Measurements from ENCODE around the gene SFMBT2. TPM values are rescaled to one million over a fixed set of nuclear protein-coding genes. Genes with fewer than 3 reads are reported as not detected.

The SFMBT2 gene
- total RNA-seq, 1 donor from 2014 or later: 17.8 TPM

GRCh38 chr10:7296648-7297047 lies 114.2 kb downstream of the SFMBT2 start:
- no peak for DNase-seq

- DNase-seq: no peak
Measured at GRCh38 chr10:7296076-7296475, 114.8 kb downstream of the SFMBT2 start.

DNA sequence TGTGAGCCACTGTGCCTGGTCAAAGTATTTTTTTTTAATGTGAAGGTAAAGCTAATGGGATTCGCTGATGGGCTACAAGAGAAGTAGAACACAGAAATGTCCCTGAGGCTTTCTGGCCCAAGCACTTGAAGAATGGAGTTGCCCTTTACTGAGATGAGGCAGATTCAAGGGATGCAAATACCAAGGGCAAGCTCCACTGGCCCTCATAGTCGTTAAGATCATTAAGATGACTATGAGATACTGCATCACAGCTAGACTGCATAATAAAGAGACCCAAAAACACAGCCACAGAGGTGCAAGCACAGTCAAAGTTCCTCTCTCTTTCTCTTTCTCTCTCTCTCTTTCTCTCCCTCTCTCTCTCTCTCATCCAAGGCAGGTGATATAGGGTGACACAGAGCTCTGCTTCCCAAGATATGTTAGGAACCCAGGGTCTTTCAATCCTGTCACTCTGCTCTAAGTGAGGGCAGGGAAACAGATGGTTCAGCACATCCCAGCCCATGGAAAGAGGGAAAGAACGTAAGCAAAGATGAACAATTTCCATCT lies 117.4 kb downstream of the SFMBT2 start:
- DNase-seq: no peak

GRCh38 chr10:7291487-7292270 lies 119.2 kb downstream of the SFMBT2 start:
- DNase-seq: no peak

DNA sequence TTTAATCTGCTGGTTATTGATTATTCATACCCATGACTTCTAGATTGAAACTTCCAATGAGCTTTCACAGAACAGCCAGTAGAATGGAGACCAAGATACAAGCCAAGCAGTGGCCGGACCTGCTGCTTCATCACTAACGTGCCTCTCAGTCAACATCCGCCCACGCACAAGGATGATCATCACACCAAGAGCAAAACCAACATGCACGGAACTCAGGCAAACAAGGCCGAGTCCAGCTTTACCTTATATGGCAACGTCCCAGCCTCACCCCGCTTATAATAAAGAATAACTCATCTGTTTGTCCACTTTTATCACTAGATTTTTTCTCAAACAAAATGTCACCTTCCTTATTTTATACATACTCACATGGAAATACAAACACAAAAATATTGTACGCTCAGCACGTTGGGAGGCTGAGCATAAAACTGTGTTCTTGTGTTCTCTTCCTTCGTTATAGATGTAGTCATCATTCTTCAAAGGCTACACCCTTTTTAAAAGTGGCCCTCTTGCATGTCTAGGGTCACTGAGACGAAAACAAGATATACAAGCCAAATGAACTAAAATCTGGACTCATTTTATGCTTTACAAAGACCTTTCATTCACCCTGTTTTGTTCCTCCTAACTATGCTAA lies 122.7 kb downstream of the SFMBT2 start:
- DNase-seq: no peak

- no peak for DNase-seq
Measured at GRCh38 chr10:7287377-7287776, 123.5 kb downstream of the SFMBT2 start.

DNA sequence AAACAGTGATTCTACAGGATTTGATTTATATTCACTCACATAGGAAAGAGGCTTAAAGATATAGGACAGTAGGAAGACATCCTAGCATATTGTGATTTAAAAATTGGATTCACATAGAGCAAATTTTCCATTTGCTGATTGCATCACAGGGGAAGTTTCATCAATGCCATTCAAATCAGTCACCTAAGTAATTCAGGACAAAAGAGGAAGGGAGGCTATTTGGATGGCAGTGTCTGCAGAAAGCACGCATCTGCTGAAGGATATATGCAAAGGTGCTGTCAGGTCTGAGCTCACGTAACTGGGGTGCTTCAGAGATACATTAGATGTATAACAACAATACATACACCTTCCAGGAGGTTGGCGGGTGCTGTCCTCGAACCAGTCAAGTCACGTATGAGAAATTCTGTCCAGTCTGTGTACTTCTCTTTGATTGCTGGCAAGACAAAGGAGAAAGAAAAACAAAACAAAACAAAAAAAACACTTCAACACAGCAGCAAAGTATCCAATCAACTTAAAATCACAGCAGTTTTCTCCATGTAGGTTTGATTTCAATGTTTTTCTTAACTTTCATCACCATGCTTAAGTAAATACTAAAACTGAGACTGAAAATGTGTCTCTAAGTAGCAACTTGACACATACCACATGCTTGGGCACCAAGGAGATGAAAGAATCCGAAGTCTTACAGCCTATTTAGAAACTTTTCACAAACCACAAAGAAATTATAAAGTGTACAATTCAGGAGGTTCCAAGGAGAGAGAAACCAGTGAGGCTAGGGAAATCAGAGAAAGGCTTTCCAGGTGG lies 125.1 kb downstream of the SFMBT2 start:
- no peak for DNase-seq

- DNase-seq: no peak
Measured at GRCh38 chr10:7283246-7283645, 127.6 kb downstream of the SFMBT2 start.

DNA sequence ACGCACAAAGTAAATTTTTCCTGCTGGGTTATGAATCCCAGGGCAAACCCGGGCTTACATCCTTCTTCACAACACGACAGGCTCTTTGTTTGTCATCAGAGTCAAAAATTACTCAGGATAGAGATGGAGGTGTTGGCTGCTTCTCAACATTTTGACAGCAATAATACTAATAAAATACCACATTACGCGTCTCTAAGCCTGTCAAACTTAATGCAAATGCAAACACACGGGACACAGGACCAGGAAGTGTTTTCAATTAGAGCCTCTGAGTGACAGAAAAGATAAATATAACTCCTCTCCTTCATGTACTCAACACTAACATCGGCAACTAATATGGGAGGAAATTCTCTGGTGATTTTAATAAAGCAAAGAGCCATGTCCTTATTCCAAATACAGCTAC lies 128.4 kb downstream of the SFMBT2 start:
- no peak for DNase-seq

DNA sequence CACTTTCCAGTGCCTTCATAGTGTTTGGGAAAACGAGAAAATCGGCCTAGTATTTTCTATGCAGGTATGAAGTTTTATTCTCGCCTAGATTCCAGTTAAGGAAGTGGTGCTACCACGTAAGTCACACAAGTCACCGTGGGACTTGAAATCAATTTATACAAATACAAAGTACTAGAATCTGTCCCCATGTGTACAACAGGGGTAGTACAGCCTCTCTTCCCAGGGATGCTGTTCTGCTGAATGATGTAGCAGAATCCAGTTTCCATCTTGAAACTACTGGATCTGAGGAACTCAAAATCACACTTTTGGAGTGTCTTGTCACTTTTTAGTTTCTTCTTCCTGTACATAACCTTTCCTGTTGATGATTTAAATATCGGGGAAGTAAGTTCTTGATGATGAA lies 129.4 kb downstream of the SFMBT2 start:
- no peak for DNase-seq

- no peak for DNase-seq
Measured at GRCh38 chr10:7279303-7279702, 131.5 kb downstream of the SFMBT2 start.

GRCh38 chr10:7277867-7278266 lies 133.0 kb downstream of the SFMBT2 start:
- DNase-seq: no peak

GRCh38 chr10:7277432-7277831 lies 133.4 kb downstream of the SFMBT2 start:
- DNase-seq: no peak

- no peak for DNase-seq
Measured at GRCh38 chr10:7275761-7276440, 134.9 kb downstream of the SFMBT2 start.

DNA sequence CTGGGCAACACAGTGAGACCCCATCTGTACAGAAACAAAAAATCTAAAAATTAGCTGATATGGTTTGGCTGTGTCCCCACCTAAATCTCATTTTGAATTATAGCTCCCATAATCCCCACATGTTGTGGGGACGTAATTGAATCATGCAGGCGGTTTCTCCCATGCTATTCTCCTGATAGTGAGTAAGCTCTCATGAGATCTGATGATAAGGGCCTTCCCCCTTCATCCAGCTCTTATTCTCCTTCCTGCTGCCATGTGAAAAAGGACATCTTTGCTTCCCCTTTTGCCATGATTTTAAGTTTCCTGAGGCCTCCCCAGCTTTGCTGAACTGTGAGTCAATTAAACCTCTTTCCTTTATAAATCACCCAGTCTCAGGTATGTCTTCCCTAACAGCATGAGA lies 136.5 kb downstream of the SFMBT2 start:
- DNase-seq: no peak

DNA sequence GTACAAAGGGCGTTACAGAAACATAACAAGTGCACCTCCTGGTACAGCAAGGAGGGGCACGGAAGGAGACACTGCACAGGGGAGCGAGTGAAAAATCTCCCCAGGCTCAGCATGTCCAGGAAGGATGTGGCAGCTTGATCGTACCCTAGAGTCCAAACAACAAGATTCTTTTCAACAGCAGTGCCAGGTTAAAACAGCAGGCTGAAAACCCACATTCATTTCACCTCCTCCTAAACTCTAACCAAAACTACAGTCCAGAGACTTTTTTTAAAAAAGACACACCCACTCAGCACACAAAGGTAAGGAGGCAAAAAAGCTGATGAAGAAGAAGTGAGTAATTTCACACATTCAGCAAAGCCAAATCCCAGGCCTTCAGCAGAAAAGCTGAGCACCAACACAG lies 138.8 kb downstream of the SFMBT2 start:
- DNase-seq: no peak

GRCh38 chr10:7269988-7270387 lies 140.8 kb downstream of the SFMBT2 start:
- DNase-seq: no peak

- no peak for DNase-seq
Measured at GRCh38 chr10:7267142-7267541, 143.7 kb downstream of the SFMBT2 start.

DNA sequence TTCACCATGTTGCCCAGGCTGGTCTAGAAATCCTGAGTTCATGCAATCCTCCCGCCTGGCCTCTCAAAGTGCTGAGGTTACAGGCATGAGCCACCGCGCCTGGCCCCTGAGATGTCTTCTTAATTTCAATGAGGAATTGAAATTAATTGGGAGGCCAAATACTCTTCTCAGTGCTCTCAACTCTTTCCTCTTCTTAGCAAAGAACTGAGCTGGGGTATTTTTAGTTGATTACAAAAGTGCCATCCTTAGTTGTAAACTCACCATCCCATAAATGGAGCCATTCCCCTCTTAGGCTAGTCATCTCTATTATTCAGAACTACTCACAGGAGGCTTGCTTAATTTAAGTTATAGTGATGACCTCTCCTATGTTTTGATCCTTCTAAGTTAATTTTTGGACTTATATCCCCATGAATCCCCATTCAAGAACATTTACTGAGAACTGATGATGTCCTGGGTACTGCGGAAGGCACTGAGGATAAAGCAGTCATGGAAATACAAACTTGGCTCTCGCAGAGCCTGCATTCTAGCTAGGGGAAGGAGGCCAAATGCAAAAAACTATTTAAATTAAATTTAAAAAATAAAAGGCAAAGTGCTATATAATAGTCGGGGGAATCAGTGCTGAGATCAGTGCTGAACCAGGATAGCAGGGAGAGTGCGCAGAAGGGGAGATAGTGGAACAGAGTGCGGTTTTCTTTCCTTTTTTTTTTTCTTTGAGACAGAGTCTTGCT lies 145.3 kb downstream of the SFMBT2 start:
- DNase-seq: no peak

DNA sequence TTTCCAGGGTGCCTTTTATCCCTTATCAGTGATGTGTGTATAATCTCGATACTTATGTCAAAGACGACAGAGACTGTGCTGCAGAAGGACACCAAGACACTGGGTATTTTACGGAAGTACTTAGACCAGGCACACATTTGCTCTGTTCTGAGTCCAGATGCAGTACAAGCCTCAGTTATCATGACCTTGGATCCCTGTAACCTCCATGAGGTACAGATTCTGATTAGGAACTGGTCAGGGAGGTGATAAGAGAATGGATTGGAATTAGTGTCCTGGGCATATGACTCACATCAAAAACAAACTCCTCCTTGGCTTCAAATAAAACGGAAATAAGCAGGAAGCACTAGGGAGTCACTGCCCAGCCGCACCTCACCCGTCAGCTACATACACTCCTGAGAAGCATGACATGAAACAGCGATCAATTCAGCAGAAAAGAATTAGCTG lies 146.5 kb downstream of the SFMBT2 start:
- no peak for DNase-seq

DNA sequence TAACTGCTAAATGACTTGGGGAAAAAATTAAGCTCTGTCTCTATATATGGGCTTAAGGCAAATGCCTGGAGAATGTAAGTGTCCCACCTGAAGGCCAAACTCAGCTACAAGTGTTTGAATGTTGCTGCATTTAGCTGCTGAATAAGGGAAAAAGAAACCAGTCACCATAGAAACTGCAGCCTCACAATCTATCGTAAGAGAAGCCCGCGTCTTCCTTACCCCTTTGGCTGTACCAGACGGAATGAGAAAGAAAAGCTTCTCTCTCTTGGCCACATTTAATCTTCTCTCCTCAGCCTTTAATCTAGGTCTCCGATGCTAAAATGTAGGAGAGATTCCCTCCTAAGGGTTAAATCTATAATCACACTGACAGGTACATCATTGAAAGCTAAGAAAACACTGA lies 147.2 kb downstream of the SFMBT2 start:
- DNase-seq: no peak

DNA sequence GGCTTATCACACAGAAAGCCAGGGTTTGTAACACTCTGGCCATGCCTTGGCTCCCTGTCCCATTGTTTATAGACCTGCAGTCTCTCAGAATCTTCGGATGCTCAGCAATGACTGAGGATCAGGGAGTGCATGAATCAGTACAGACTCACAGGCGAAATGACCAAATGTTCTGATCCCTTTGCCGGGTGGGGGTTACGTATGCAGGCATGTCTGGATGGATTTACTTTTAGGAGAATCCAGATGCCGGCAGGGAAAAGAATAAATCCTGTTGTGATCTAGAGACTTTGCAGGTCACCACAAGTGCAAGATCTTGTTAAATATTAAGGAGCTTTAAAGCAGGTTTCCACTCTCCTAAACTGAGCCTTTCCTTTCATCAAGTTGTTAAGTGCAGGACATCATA lies 149.5 kb downstream of the SFMBT2 start:
- DNase-seq: no peak

Measured in occipital lobe (tissue), 2 donors.